Right atrium auricular region (tissue), 2 donors: ENCODE data around the gene LTBP2. TPM values are rescaled to one million over a fixed set of nuclear protein-coding genes. Genes with fewer than 3 reads are reported as not detected.

Experiments used
- DNase-seq: peaks from one replicate; pipeline ENCODE4 v3.0.0-alpha.2; 2019; ENCODE audit warnings: low spot score
- H3K27ac ChIP-seq, 2 donors: fragments of 200-600 bp; sonication (generic); 1 replicate in 1 of 2; 2 replicates in 1 of 2; pipeline ENCODE4 v1.5.1; 2016 to 2019
- H3K27me3 ChIP-seq, 2 donors: fragments of 200-600 bp; sonication (generic); one replicate each; pipeline versions ENCODE4 v1.5.1 to v1.6.0; 2017 to 2019
- H3K36me3 ChIP-seq: fragments of 200-600 bp; sonication (generic); one replicate; pipeline ENCODE4 v1.5.1; 2016
- H3K4me1 ChIP-seq, 2 donors: fragments of 200-600 bp; sonication (generic); one replicate each; pipeline versions ENCODE4 v1.5.1 to v1.6.0; 2017 to 2019
- H3K4me3 ChIP-seq, 2 donors: fragments of 200-600 bp; sonication (generic); 1 replicate in 1 of 2; 2 replicates in 1 of 2; pipeline ENCODE4 v1.5.1; 2017 to 2019; ENCODE audit warnings: mild to moderate bottlenecking in 1 of 2, moderate library complexity in 1 of 2
- H3K9me3 ChIP-seq, 2 donors: fragments of 200-600 bp; sonication (generic); one replicate each; pipeline ENCODE4 v1.5.1; 2019
- total RNA-seq, 2 donors: library from RNA; depleted of rRNA; stranded (reverse); fragments of >200 nt; gene quantifications; one replicate each; pipeline ENCODE4 v1.1.0, GENCODE V29; 2016
- TF ChIP-seq, protein P1 (sequence below), 2 donors: fragments of 200-600 bp; sonication (generic); IDR thresholded peaks; one replicate each; pipeline ENCODE4 v1.5.1; 2019; ENCODE audit warnings: antibody characterized with exemption in 2 of 2

LTBP2 gene
- total RNA-seq, 2 donors from 2014 or later: 32.1 to 102 TPM

DNA sequence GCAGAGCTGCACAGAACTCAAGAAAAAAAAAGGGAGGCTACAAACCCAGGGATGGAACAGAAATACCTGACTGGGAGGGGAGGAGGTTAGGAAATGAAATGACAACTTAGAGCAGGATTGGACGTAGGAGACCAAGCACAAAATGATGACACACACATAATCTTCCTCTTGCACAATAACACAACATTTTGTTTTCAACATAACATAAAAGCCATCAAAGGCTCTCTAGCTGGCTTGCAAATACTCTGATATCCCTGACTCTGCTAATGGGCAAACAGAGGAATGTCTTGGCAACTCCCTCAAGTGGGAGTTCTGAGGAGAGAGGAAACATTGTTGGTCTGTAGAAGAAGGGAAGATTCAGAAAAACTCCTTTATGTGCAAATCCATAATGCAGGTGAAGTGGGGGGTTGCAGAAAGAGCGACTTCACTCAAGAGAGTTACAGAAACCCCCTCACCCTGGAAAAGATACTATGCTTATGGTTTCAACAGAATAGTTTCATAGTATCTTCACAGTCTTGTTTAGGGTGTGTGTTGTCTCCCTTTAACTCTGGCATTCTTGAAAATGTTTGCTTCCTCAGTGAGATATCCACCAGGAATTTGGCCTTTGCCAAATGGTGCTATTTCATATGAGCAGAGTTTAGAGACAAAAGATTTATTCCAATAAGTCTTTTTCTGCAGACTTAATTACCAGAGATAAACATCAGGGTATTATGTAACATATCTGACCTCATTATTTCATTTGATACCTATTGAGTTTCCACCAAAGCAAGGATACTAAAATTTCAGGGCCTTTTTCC, 43.8 kb upstream of the LTBP2 start:
- TF ChIP-seq, protein P1, sequence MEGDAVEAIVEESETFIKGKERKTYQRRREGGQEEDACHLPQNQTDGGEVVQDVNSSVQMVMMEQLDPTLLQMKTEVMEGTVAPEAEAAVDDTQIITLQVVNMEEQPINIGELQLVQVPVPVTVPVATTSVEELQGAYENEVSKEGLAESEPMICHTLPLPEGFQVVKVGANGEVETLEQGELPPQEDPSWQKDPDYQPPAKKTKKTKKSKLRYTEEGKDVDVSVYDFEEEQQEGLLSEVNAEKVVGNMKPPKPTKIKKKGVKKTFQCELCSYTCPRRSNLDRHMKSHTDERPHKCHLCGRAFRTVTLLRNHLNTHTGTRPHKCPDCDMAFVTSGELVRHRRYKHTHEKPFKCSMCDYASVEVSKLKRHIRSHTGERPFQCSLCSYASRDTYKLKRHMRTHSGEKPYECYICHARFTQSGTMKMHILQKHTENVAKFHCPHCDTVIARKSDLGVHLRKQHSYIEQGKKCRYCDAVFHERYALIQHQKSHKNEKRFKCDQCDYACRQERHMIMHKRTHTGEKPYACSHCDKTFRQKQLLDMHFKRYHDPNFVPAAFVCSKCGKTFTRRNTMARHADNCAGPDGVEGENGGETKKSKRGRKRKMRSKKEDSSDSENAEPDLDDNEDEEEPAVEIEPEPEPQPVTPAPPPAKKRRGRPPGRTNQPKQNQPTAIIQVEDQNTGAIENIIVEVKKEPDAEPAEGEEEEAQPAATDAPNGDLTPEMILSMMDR (IDR thresholded peaks at IDR 0.05): no peak
- Histone ChIP-seq H3K9me3 (no peaks in the 10 kb centered on the region), H3K4me3 (no peak overlapping the region), H3K27me3 (no peaks in the 10 kb centered on the region), H3K4me1 (no peaks in the 10 kb centered on the region), H3K27ac (no peak overlapping the region), H3K36me3 (peaks cover 9% of the 10 kb centered on the region)
- DNase-seq: no peak

DNA sequence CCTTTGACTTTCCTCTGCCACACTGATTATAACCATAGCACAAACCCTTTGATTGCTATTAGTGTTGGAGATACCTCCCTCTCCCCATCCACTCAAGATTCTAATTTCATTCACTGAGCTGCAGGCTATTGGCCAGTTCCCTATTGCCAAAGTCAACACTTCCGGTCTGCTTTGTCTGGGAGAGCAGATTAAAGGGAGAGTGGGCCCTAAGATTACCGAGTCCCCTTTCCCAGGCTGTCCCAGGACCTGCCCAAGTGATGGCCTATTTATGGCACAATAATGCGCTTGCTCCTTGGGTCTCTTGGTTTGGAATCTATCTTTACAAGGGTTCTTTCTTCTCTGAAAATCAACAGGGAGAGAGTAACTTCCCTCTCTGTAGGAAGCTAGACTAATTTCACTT, 42.9 kb upstream of the LTBP2 start:
- Histone ChIP-seq H3K27ac (peak overlapping the region in 1 of 2 donors; percentile 62), H3K36me3 (peaks cover 9% of the 10 kb centered on the region)

DNA sequence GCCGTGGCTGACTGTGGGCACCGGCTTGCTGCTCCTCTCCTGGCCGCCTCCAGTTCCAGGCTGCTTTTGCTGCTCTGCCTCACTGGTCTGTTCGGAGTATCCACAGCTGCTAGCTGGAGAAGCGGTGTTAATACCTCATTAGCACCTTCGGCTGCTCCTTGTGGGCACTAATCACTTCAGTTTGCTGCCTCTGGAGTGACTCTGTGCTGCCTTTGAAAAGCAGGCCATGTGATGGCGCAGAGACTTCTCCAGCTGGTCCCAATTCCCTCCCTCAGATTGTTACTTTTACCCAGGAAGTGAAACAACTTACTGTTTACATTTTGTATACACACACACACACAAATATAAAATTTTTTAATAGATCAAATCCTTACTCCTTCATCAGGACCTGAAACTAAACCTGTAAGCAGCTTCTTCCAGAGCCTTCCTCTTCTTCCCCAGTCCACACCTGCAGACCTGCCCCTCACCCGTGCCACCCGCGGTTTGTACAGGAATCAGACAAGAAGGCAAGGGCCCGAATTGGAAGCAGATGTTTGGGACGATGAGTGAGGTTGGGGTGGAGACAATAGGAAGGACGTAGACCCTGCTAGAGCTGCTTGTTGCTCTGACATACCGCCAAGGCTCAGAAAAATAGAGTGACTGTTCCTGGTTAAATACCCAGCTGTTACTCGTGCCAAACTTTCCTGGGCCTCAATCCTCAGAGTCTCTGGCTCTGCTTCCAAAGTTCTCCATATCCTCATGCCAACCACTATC, 41.5 kb upstream of the LTBP2 start:
- Histone ChIP-seq H3K9me3 (no peaks in the 10 kb centered on the region), H3K4me1 (peaks cover 0 to 5% of the 10 kb centered on the region in 2 donors), H3K27me3 (no peaks in the 10 kb centered on the region), H3K27ac (no peak overlapping the region), H3K36me3 (peaks cover 6% of the 10 kb centered on the region), H3K4me3 (no peak overlapping the region)
- TF ChIP-seq, protein P1 (IDR thresholded peaks at IDR 0.05): no peak
- DNase-seq: no peak

More for the DNA sequence above, 42.9 kb upstream of the LTBP2 start:
- H3K4me3 ChIP-seq: no peak overlapping the region
- H3K27me3 ChIP-seq: no peaks in the 10 kb centered on the region
- no peak for DNase-seq
- no peaks in the 10 kb centered on the region for H3K9me3 ChIP-seq
- TF ChIP-seq, protein P1 (IDR thresholded peaks at IDR 0.05): no peak
- no peaks in the 10 kb centered on the region for H3K4me1 ChIP-seq

DNA sequence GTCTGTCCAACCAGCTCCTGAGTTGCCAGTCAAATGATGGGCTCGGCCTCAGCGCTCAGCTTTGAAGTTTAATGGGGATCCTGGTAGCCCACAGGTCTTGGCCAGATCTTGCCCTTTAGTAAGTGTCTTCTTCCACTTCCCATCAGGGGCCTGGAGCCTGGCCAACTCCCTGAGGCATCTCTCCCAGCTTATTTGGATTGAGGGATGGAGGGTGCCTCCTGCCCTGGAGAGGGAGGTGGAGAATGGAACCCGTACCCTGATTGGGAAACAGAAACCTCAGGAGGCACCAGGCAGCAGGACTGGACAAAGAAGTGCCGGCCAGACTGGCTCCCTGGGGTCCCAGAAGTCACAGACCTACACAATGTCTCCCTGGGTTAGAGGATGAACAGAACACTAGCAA, 40.5 kb upstream of the LTBP2 start:
- DNase-seq: no peak
- no peaks in the 10 kb centered on the region for H3K9me3 ChIP-seq
- H3K36me3 ChIP-seq: peaks cover 6% of the 10 kb centered on the region
- H3K4me3 ChIP-seq: no peak overlapping the region
- no peaks in the 10 kb centered on the region for H3K27me3 ChIP-seq
- H3K27ac ChIP-seq: no peak overlapping the region
- H3K4me1 ChIP-seq: peaks cover 0 to 16% of the 10 kb centered on the region in 2 donors
- TF ChIP-seq, protein P1 (IDR thresholded peaks at IDR 0.05): no peak

DNA sequence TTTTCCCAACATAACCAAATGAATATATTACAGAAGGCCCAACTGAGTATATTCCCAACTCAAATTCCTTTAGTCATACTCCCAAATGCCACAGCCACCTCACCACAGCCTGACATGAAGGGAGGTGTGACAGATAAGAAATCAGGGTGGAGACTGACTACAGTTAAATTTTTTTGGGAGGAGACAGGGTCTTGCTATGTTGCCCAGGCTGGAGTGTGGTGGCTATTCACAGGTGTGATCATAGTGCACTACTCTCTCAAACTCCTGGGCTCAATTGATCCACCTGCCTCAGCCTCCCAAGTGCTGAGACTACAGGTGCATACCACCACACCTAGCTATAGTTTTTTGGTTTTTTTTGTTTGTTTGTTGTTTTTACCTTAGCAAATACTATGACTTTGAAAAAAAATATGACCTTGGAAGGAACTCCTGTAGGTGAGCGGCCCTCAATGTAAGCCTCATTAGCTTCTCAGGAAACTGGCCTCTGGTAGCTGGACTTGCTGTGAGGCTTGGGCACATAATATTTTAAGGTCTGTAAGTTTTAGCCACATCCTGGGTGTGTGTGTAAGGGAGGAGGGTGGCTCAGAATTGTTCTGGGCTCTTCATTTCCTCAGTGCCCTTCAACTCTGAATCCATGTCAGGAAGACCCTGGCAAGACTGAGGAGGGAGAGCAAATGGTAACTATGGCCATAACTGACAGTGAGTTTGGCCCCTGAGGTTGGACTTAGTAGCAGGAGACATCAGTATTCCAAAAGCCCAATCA, 39.1 kb upstream of the LTBP2 start:
- H3K9me3 ChIP-seq: no peaks in the 10 kb centered on the region
- H3K27ac ChIP-seq: no peak overlapping the region
- TF ChIP-seq, protein P1 (IDR thresholded peaks at IDR 0.05): no peak
- no peak for DNase-seq
- H3K27me3 ChIP-seq: no peaks in the 10 kb centered on the region
- no peak overlapping the region for H3K4me3 ChIP-seq
- H3K4me1 ChIP-seq: peaks cover 0 to 17% of the 10 kb centered on the region in 2 donors
- H3K36me3 ChIP-seq: no peaks in the 10 kb centered on the region
